GM12865 (cell line): Measurements from ENCODE around the gene TYRP1.

Experiments
- DNase-seq: peaks from one replicate; pipeline ENCODE4 v3.0.0; 2010; ENCODE audit warnings: low read depth
- H3K4me3 ChIP-seq: 2 replicates; pipeline ENCODE4 v1.5.1; 2011; ENCODE audit warnings: mild to moderate bottlenecking, low read depth, low read length, control low read depth
- TF ChIP-seq, protein P1 (sequence below): IDR thresholded peaks from 2 replicates; pipeline ENCODE4 v1.5.1; 2011; ENCODE audit warnings: low read length, control low read depth, low read depth, inconsistent platforms; ENCODE audit not compliant: insufficient read depth; ENCODE audit errors: missing control alignments

Gene TYRP1, protein sequence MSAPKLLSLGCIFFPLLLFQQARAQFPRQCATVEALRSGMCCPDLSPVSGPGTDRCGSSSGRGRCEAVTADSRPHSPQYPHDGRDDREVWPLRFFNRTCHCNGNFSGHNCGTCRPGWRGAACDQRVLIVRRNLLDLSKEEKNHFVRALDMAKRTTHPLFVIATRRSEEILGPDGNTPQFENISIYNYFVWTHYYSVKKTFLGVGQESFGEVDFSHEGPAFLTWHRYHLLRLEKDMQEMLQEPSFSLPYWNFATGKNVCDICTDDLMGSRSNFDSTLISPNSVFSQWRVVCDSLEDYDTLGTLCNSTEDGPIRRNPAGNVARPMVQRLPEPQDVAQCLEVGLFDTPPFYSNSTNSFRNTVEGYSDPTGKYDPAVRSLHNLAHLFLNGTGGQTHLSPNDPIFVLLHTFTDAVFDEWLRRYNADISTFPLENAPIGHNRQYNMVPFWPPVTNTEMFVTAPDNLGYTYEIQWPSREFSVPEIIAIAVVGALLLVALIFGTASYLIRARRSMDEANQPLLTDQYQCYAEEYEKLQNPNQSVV

DNA sequence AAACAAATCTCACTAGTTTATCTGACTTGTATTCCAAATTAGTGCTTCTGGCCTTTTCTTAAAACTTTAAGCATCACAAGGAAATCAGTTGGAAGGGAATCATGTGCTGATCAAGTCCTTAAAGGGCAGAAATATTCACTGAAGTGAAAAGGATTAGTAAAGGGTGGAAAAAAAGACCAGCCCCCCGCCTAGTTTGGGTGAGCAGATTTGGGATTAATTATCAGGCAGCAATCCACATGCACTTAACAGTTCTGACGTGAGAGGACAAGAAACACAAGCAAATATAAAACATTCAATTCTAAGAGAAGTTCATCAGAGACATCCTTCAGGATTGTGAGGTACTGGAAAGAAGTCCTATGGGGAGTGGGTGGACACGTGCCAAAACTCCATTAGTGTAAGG, at the start of gene TYRP1:
Gene TYRP1 (plus strand): TSS at position 245 of the 400 bp plus-strand sequence. CDS start 612 bp downstream, outside the sequence.
- TF ChIP-seq, protein P1, sequence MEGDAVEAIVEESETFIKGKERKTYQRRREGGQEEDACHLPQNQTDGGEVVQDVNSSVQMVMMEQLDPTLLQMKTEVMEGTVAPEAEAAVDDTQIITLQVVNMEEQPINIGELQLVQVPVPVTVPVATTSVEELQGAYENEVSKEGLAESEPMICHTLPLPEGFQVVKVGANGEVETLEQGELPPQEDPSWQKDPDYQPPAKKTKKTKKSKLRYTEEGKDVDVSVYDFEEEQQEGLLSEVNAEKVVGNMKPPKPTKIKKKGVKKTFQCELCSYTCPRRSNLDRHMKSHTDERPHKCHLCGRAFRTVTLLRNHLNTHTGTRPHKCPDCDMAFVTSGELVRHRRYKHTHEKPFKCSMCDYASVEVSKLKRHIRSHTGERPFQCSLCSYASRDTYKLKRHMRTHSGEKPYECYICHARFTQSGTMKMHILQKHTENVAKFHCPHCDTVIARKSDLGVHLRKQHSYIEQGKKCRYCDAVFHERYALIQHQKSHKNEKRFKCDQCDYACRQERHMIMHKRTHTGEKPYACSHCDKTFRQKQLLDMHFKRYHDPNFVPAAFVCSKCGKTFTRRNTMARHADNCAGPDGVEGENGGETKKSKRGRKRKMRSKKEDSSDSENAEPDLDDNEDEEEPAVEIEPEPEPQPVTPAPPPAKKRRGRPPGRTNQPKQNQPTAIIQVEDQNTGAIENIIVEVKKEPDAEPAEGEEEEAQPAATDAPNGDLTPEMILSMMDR, result no peak
- no peak within 1 kb of the TSS for H3K4me3 ChIP-seq
- DNase-seq, result no peak

DNA sequence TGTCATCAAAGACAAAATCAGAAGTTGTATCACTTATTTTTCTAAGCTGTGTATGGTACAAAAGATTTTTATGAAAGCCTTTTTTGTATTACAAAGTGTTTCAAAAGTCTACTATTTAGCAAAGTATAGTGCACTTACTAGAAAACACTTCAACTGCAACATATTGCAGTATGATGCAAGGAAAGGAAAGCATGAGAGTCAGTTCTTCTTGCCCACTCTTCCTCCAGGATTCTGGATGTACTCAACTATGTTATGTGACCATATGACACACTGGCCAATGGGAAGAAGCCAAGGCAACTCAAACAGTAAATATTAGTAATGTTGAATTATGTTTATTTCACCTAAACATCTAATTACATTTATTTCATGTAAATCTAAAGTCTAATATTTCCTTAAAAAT, 49.5 kb upstream of the TYRP1 start:
- no peak for DNase-seq
- no peak overlapping the region for H3K4me3 ChIP-seq

DNA sequence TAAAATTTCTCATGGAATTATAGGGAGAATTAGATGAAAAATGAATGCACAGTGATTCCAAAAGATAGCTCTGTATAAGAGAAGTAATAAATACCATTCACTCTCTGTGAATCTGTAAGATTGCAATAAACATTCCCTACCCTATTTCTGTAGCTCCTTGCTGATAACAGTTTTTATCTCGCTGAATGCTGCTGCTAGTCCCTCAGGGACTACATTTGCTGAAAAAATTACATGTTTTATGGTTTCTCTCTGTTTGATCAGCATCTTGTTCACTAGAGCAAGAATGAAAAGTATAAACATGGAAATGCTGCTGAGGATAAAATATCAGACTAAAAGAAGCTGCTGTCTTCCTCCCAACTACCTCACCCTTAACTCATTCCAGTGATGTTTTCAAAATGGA, 44.3 kb upstream of the TYRP1 start:
- DNase-seq, result no peak
- H3K4me3 ChIP-seq, result no peak overlapping the region
- TF ChIP-seq, protein P1, result no peak

More for the DNA sequence above, 49.5 kb upstream of the TYRP1 start:
- TF ChIP-seq, protein P1, result no peak

DNA sequence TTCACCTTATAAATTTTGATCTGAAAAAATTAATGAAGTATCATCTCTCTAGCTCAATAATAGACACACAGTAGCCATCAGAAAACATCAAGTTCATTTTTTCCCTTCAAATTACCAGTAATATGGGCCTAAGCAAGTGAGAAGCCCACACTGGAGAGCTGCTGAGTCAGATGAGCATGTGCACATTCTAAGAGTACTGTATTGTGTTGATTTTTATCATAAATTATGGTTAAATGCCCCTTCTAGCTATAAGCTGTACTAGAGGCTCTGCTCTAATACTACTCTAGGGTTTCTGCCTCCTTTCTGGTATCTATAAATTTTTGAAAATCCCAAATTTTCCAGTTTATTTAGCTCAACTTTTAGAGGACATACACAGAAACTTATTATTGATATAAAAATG, 42.1 kb upstream of the TYRP1 start:
- no peak for DNase-seq
- no peak overlapping the region for H3K4me3 ChIP-seq
- TF ChIP-seq, protein P1, result no peak

DNA sequence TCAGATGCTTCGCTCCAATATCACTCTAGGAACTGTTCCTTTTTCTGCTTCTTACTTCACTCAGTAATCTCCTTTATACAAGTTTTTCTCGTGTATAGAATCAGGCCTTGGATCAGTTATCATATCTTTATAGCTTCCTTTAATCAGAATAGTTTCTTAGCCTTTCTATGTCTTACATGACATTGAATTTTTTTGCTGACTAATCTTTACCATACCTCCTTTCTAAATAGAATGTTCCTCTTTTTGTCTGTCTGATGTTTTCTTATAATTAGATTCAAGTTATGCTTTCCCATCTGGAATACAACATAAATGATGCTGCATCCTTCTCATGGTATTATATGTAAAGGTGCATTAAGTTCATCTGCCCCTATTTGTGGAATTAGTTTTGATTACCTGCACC, 40.2 kb upstream of the TYRP1 start:
- no peak for DNase-seq
- H3K4me3 ChIP-seq, result no peak overlapping the region
- TF ChIP-seq, protein P1, result no peak

DNA sequence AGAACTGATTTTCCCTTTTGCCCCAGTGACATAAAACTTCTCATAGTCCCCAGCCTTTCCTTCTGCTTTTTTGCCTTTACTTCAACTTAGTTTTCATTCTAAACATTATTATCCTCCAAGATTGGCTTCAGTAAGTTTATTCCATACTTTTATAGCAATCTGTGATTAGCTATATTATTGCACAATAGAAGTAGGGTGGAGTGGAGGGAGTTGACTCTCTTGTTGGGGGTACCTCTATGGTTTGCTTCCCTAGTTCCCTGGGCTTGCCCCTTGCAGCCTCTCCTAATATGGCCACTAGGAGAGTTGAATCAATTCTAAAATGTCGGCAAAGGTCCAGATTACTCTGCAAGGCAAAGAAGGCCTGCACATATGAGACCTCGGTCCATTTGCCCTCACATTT, 36.4 kb upstream of the TYRP1 start:
- DNase-seq, result no peak
- no peak overlapping the region for H3K4me3 ChIP-seq
- TF ChIP-seq, protein P1, result no peak

DNA sequence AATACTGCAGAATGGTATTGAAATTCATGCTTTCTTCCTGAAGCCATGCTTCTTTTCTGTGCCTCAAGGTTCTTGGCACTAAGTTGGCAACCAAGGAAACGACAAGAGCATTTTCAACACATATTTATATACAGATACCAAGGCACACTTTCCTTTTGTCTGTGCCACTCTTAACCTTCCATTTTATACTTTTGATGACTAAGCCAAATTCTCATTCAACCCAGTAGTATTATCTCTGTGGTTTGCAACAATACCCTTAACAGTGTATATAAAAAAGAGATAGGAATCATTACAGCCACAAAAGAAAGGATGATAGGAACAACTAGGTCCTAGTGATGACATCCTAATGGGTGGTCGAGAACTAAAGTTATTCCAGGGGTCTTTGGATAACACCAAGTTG, 36.0 kb upstream of the TYRP1 start:
- TF ChIP-seq, protein P1, result no peak
- DNase-seq, result no peak
- H3K4me3 ChIP-seq, result no peak overlapping the region
